GM19463 (cell line): ENCODE results near the gene UBE3C.

Experiments used
- ATAC-seq: cut with Tn5 transposase; IDR thresholded peaks from one replicate; pipeline ENCODE4 v1.9.1; 2021; ENCODE audit warnings: mild to moderate bottlenecking, moderate library complexity; ENCODE audit not compliant: unreplicated experiment

The UBE3C gene

GRCh38 chr7:157168571-157168970 lies 29.8 kb downstream of the UBE3C start:
- no peak for ATAC-seq

- no peak for ATAC-seq
These were observed 38.0 kb downstream of the UBE3C start for GRCh38 chr7:157176771-157177170.

- ATAC-seq: no peak
These were observed 38.7 kb downstream of the UBE3C start for GRCh38 chr7:157177333-157177982.

GRCh38 chr7:157177983-157178381 lies 39.3 kb downstream of the UBE3C start:
- no peak for ATAC-seq

DNA sequence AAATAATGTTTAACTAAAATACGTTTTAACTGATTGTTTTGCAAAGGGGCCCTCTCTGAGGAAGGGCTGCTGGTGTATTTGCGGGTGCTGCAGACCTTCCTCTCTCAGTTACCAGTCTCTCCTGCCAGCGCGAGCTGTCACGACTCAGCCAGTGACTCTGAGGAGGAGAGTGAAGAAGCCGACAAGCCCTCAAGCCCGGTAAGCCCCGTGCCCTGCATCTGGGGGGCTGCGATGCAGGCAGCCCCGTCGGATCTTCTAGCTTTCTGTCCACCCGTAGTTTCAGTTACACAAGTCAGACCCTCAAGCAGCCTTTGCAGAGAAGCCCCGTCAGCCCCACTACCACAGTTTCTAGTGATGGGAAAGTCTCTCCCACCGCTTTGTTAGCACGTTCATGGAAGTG lies 45.1 kb downstream of the UBE3C start:
- no peak for ATAC-seq

GRCh38 chr7:157188091-157188665 lies 49.5 kb downstream of the UBE3C start:
- no peak for ATAC-seq

DNA sequence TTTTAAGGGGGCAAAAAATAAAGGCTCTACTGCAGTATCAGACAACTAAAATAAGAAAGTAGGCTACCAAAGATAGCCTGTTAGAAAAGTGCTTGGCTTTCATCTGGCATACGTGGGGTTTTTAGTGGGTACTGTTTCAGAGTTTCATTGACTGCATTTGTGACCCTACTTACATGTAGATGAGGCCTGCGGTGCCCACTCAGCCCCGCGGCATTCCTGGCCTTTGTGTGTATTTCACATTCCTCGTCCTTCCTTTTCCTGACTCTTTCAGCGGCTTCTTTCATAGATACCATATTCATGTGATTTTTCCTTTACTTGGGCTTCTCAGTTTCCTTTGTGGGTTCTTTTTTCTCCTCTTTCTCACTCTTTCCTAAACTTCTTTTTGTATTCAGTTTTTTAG lies 50.7 kb downstream of the UBE3C start:
- ATAC-seq: no peak

GRCh38 chr7:157192861-157193260 lies 54.1 kb downstream of the UBE3C start:
- ATAC-seq: no peak

GRCh38 chr7:157193274-157193673 lies 54.5 kb downstream of the UBE3C start:
- ATAC-seq: no peak

GRCh38 chr7:157194948-157195347 lies 56.2 kb downstream of the UBE3C start:
- no peak for ATAC-seq

GRCh38 chr7:157195868-157196267 lies 57.1 kb downstream of the UBE3C start:
- ATAC-seq: no peak

GRCh38 chr7:157204134-157204533 lies 65.4 kb downstream of the UBE3C start:
- ATAC-seq: no peak

GRCh38 chr7:157205438-157205837 lies 66.7 kb downstream of the UBE3C start:
- ATAC-seq: no peak

DNA sequence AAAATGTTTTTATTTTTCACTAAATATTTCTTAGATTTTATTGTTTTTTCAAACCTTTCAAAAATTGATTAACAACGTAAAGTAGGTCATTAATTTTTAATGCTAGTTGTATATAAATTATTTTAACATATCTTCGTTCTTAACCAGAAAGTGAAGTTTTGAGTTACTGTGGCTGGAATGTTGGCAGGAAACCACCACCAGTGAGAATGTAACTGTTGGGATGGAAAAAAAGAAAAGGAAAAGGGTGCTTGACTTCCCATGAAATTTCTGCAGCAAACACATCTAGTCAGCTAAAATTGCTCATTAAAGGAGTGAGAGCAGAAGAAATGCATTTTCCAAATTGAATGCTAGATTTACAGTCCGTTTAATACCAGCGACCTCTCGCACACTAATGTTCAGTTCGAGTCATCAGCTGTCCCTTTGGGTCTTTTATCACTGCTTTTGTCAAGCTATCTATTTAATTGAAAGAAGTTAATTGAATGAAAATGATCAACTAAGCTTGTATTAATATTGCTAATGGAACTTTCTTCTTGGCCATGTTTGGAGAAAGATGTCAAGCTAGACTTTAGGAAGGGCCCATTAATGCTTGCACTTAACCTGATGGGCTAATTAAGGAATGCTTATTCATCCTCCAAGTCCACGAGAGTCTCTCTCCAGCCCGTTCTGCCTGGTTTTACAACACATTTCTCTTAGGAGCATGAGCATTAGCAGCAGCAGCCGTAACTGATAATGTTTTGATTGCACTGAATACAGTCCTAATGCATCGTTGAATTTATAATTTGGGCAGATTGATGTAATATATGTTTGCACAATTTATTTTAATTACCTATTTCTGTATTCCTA lies 70.1 kb downstream of the UBE3C start:
- ATAC-seq: no peak

DNA sequence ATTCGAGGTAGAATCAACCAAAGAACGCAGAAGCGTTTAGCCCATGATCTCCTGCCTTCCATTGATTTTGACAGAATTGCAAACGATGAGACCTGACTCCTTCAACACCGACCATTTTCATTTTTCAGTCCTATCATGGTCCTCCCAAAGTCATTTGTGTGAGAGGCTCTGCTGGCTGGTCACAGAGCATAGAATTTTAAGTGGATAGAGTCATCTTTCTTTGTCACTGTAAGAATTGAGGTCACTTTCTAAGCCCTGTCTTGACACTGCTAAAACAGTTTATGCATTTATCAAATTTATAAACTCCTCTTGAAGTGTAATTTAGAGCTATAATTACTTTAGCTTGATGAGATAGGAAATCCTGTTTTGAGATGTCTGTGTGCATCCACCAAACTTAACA lies 72.0 kb downstream of the UBE3C start:
- no peak for ATAC-seq

DNA sequence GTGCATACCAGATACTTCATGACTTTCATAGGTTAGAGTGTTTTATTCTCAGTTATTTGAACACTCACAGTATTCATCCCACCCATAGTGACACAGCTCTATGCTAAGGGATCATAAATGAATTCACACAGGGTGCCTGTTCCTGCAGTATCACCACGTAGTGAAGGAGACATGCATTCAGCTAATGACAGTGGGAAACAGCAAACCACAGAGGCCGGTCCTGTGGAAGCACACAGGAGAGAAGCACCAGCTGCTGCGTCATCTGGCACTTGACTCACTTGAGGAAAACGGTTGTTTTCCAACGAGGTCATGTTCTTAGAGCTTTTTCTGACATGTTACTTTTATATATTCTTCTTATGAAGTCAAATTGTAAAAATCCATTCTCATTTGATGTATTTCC lies 73.0 kb downstream of the UBE3C start:
- ATAC-seq: no peak

GRCh38 chr7:157219154-157219553 lies 80.4 kb downstream of the UBE3C start:
- peak; percentile 79 for ATAC-seq

- ATAC-seq: no peak
These were observed 82.3 kb downstream of the UBE3C start for GRCh38 chr7:157220916-157221569.

DNA sequence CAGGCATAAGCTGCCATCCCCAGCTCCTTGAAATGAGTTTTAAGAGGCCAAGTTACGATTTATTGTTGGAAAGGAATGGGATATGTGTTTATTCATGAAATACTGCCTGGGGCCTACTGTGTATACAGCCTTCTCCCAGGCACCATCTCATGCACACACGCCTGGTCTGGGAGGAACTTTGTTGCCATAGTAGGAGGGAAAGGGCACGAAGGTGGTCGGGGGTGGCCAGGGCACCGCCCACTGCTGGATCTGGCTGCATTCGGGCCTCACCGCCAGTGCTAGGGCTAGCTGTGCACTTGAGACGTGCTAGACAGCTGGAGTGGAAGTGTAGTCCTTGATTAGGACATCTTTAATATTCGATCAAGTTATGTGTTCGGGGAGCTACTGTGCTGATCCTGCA lies 84.0 kb downstream of the UBE3C start:
- ATAC-seq: no peak

GRCh38 chr7:157224627-157225026 lies 85.9 kb downstream of the UBE3C start:
- no peak for ATAC-seq

- no peak for ATAC-seq
These were observed 90.2 kb downstream of the UBE3C start for GRCh38 chr7:157228864-157229422.
